HG03558 (cell line): ENCODE results near the gene NHSL1.

Experiments
- ATAC-seq: cut with Tn5 transposase; IDR thresholded peaks from one replicate; pipeline ENCODE4 v1.9.1; 2021; ENCODE audit warnings: moderate number of reproducible peaks; ENCODE audit not compliant: unreplicated experiment; ENCODE audit errors: extremely low read depth

NHSL1 gene

DNA sequence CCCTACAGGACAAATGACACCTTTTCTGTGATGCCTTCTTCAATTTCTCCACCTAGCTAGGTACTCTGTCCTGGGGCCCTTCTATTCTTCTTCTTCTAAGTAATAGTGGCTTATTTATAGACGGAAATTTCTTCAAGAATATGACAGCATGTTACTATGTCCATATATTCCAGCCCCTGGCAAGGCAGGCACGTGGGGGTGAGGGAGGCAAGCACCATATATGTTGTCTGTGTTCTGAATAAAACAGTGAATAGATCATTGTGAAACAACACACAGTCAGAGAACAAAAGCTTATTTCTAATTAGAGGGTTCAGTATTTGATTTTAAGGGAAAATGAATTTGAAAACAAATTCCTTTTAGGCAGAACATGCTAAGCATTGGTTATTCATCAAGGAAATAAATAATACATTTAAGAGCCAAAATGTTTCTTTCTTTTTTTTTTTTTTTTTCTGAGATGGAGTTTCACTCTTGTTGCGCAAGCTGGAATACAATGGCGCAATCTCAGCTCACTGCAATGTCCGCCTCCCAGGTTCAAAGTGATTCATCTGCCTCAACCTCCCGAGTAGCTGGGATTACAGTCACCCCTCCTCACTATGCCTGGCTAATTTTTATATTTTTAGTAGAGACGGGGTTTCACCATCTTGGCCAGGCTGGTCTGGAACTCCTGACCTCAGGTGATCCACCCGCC, 89.1 kb downstream of the NHSL1 start:
- ATAC-seq, result no peak

- no peak for ATAC-seq
Measured at GRCh38 chr6:138406443-138406842, 92.9 kb downstream of the NHSL1 start.

DNA sequence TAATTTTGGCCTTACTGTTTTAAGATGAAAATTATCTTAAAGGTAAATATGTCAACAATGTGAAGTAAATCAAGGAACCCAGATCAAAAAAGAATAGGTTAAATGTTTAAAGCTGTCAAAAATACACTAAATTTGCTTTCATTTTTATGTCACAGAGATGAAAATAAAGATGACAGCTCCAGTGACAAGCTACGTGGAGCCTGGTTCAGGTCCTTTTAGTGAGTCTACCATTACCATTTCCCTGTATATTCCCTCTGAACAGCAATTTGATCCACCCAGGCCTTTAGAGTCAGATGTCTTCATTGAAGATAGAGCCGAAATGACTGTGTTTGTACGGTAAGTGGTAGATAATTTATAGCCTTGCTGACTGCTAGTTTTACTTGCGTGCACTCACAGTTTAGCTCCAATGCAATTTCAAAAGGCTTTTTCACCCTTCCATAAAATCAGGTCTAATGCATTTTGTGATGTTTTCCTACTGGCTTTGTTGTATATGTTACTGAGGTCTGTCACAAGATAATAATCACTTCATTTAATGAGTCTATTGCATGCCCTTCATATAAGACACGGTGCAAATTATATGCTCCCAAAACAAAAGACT, 93.4 kb downstream of the NHSL1 start:
- no peak for ATAC-seq

DNA sequence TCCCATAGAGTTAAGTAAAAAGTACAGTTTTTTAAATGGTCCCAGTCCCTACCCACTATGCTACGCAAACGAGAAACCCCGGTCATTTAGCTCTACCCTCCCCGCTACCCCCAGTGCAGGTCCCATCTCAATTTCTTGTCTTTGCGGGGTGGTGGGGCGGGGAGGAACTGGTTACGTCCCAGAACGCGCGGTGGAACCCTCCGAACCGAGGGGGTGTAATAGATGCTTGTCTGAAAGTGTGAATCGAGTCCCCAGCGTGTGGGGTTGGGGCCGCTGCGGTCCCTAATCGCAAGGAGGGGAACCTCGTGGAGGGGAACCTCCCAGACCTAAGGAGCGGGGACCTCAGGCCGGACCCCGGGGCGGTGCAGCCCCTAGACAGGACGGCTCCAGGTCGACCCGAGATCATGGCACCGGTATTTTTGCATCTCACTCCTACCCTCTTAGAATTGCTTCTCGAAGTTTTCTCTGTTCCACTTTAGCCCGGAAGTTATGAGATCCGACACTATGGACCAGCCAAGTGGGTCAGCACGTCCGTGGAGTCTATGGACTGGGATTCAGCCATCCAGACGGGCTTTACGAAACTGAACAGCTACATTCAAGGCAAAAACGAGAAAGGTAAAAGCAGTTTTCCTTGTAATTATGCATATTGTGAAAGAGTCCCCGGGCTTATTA, 94.5 kb downstream of the NHSL1 start:
- no peak for ATAC-seq

GRCh38 chr6:138403801-138404665, 95.3 kb downstream of the NHSL1 start, which contains the start of gene HEBP2:
HEBP2 (plus strand) TSS chr6:138404223; CDS start chr6:138404496, 273 bp downstream.
- no peak for ATAC-seq

DNA sequence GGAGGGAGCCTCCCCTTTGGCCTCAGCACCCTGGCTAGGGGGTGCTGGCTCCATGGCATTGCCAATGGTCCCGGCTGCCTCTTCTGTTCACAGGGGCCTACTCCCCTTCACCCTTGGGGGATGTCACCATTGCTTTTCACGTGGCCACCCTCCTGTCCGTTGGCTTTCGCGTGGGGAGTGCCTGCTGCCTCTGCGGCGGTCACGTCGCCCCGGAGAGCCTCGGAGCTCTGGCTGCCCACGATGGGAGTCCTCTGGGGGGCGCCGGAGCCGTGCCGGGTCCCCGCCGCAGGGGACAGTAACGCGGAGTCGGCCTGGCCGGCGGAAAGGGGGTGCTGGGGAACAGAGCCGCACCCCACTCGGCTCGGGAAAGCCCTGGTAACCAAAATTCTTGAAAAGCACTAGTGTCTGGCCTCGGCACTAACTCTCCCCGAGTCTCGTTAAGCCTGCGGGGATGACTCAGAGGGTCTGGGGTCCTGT, 95.9 kb downstream of the NHSL1 start:
- no peak for ATAC-seq

GRCh38 chr6:138402838-138403187, 96.5 kb downstream of the NHSL1 start:
- ATAC-seq, result no peak

GRCh38 chr6:138401960-138402837, 97.1 kb downstream of the NHSL1 start:
- ATAC-seq, result no peak

DNA sequence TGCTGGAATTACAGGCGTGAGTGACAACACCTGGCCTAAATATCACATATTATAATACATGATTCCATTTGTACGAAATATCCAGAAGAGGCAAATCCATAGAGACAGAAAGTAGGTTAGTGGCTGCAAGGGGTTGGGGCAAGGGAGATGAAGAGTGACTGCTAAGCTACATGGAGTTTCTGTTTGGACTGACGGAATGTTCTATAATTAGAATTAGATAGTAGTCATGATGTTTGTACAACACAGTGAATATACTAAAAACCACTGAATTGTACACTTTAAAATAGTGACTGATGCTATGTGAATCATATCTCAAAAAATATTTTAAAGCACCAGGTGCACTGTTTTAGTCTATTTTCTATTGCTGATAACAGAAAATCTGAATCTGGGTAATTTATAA, 99.0 kb downstream of the NHSL1 start:
- ATAC-seq, result no peak

GRCh38 chr6:138397128-138398122, 101.9 kb downstream of the NHSL1 start:
- ATAC-seq, result no peak

DNA sequence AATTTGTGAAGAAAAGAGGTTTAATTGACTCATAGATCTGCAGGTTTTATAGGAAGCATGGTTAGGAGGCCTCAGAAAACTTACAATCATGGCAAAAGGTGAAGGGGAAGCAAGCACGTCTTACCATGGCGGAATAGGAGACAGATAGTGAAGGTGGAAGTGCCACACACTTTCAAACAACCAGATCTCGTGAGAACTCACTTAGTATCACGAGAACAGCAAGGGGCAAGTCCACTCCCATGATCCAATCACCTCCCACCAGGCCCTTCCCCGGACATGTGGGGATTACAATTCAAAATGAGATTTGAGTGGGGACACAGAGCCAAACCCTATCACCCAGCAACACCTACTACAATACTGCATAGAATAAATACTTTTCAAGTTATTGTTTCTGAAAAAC, 102.6 kb downstream of the NHSL1 start:
- no peak for ATAC-seq

GRCh38 chr6:138393871-138394783, 105.2 kb downstream of the NHSL1 start:
- ATAC-seq, result no peak

GRCh38 chr6:138389551-138389950, 109.7 kb downstream of the NHSL1 start:
- ATAC-seq, result no peak

DNA sequence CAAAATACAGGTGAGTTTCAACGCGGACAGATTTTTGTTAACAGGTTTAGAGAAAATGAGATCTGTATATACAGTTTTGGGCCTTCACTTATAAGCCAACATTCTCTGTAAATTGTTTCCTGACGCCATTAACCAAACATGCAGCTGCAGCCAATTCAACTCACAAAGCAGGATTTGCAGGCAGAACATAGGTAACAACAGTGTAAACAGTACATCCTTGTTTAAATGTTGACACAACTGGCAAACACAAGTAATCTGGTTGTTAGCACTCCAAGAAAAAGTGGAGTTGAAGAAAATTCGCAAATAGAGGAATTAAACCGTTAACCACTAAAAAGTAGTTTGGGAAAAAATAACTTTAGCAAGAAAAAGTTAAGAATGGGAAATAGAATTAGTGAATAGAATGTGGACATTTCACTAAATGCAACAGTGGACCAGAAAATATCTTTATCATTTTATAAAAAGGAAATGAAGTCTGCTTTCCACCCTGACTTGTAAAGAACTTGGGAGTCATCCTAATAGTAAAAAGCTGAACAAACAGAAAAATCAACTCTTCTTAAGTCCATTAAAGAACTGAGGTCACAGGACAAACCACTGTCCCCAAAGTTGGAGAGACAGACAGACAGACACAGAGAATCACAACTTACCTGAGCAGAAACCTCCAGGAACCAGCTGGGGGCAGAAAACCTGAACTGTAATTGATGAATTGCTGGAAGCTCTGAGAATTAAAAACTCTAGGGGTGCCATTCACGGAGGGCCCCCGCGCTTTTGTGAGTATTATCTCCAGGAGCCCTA, 111.5 kb downstream of the NHSL1 start:
- no peak for ATAC-seq

DNA sequence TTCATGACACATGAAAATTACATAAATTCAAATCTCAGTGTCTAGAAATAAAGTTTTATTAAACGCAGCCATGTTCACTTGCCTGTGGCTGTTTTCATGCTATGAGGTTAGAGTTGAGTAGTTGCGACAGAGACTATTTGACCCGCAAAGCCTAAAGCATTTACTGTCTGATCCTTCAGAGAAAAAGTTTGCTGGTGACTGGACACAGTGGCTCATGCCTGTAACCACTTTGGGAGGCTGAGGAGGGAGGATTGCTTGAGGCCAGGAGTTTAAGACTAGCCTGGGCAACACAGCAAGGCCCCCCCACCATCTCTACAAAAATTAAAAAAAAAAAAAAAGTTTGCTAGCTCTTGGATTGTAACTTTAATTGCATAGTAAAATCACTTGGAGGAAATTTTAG, 112.4 kb downstream of the NHSL1 start:
- no peak for ATAC-seq

GRCh38 chr6:138383776-138384175, 115.5 kb downstream of the NHSL1 start:
- ATAC-seq, result no peak
